ENCODE data around the gene TEKT1.
"Not testable (repeated sequence)": the region's sequence is repeated elsewhere in the genome, so short reads cannot be mapped to it uniquely, and the experiment has no call there.

Gene TEKT1

GRCh38 chr17:6780001-6780400 lies 51.5 kb downstream of the TEKT1 start:
- in situ Hi-C loops (cut with HindIII; ENCODE audit: low pct_ligation_motif_present, low pct_unique_long_range_greater_than_20kb, low sequenced_read_pairs) = no loop called here

GRCh38 chr17:6779411-6779810 lies 52.1 kb downstream of the TEKT1 start:
- in situ Hi-C loops (cut with HindIII; ENCODE audit: low pct_ligation_motif_present, low pct_unique_long_range_greater_than_20kb, low sequenced_read_pairs) = no loop called here
- no peak for DNase-seq

More at GRCh38 chr17:6780001-6780400, 51.5 kb downstream of the TEKT1 start:
- DNase-seq = no peak

GRCh38 chr17:6775871-6776405 lies 55.6 kb downstream of the TEKT1 start, which contains the start of gene FBXO39:
Gene FBXO39, plus strand, starts transcription at chr17:6776215. Its CDS starts 3,654 bp downstream, at chr17:6779869.
- in situ Hi-C loops (cut with HindIII; ENCODE audit: low pct_ligation_motif_present, low pct_unique_long_range_greater_than_20kb, low sequenced_read_pairs) = no loop called here

GRCh38 chr17:6774906-6775305 lies 56.6 kb downstream of the TEKT1 start:
- in situ Hi-C loops (cut with HindIII; ENCODE audit: low pct_ligation_motif_present, low pct_unique_long_range_greater_than_20kb, low sequenced_read_pairs); DNase-seq: not testable (repeated sequence)

More at GRCh38 chr17:6775871-6776405, 55.6 kb downstream of the TEKT1 start, which contains the start of gene FBXO39:
- DNase-seq = no peak

- in situ Hi-C loops (cut with HindIII; ENCODE audit: low pct_ligation_motif_present, low pct_unique_long_range_greater_than_20kb, low sequenced_read_pairs) = no loop called here
- DNase-seq = no peak
Observed at GRCh38 chr17:6772016-6772415, 59.5 kb downstream of the TEKT1 start.

GRCh38 chr17:6768447-6768846 lies 63.1 kb downstream of the TEKT1 start:
- in situ Hi-C loops (cut with HindIII; ENCODE audit: low pct_ligation_motif_present, low pct_unique_long_range_greater_than_20kb, low sequenced_read_pairs) = no loop called here

GRCh38 chr17:6761779-6762178 lies 69.8 kb downstream of the TEKT1 start:
- no peak for DNase-seq
- in situ Hi-C loops (cut with HindIII; ENCODE audit: low pct_ligation_motif_present, low pct_unique_long_range_greater_than_20kb, low sequenced_read_pairs) = no loop called here

More at GRCh38 chr17:6768447-6768846, 63.1 kb downstream of the TEKT1 start:
- no peak for DNase-seq

GRCh38 chr17:6757747-6758146 lies 73.8 kb downstream of the TEKT1 start:
- in situ Hi-C loops (cut with HindIII; ENCODE audit: low pct_ligation_motif_present, low pct_unique_long_range_greater_than_20kb, low sequenced_read_pairs) = no loop called here
- no peak for DNase-seq

- DNase-seq = no peak
- in situ Hi-C loops (cut with HindIII; ENCODE audit: low pct_ligation_motif_present, low pct_unique_long_range_greater_than_20kb, low sequenced_read_pairs) = no loop called here
Observed at GRCh38 chr17:6756425-6757031, 75.0 kb downstream of the TEKT1 start.

GRCh38 chr17:6755731-6756184 lies 75.8 kb downstream of the TEKT1 start, which contains the start of gene XAF1:
Gene XAF1, plus strand, starts transcription at chr17:6756046. Its CDS starts 33 bp downstream, at chr17:6756079.
- in situ Hi-C loops (cut with HindIII; ENCODE audit: low pct_ligation_motif_present, low pct_unique_long_range_greater_than_20kb, low sequenced_read_pairs) = no loop called here
- no peak for DNase-seq

- in situ Hi-C loops (cut with HindIII; ENCODE audit: low pct_ligation_motif_present, low pct_unique_long_range_greater_than_20kb, low sequenced_read_pairs) = no loop called here
- DNase-seq = no peak
Observed at GRCh38 chr17:6755281-6755680, 76.2 kb downstream of the TEKT1 start.

- DNase-seq = no peak
- in situ Hi-C loops (cut with HindIII; ENCODE audit: low pct_ligation_motif_present, low pct_unique_long_range_greater_than_20kb, low sequenced_read_pairs) = no loop called here
Observed at GRCh38 chr17:6753546-6753945, 78.0 kb downstream of the TEKT1 start.

GRCh38 chr17:6753006-6753445 lies 78.5 kb downstream of the TEKT1 start:
- DNase-seq = no peak
- in situ Hi-C loops (cut with HindIII; ENCODE audit: low pct_ligation_motif_present, low pct_unique_long_range_greater_than_20kb, low sequenced_read_pairs) = no loop called here

GRCh38 chr17:6752068-6752909 lies 79.2 kb downstream of the TEKT1 start:
- in situ Hi-C loops (cut with HindIII; ENCODE audit: low pct_ligation_motif_present, low pct_unique_long_range_greater_than_20kb, low sequenced_read_pairs) = no loop called here
- DNase-seq = peak; percentile 21

GRCh38 chr17:6749519-6749918 lies 82.0 kb downstream of the TEKT1 start:
- no peak for DNase-seq
- in situ Hi-C loops (cut with HindIII; ENCODE audit: low pct_ligation_motif_present, low pct_unique_long_range_greater_than_20kb, low sequenced_read_pairs) = no loop called here

- in situ Hi-C loops (cut with HindIII; ENCODE audit: low pct_ligation_motif_present, low pct_unique_long_range_greater_than_20kb, low sequenced_read_pairs) = no loop called here
- no peak for DNase-seq
Observed at GRCh38 chr17:6748617-6749016, 82.9 kb downstream of the TEKT1 start.

All from ACHN (cell line).